DOHH2 (cell line): ENCODE results near the gene TBC1D22A.

Source experiments
- H3F3A ChIP-seq: fragments of 200-600 bp; sonication (generic), shearing (Covaris generic); 2 replicates; pipeline ENCODE4 v1.6.0; 2016; ENCODE audit warnings: antibody characterized with exemption, mild to moderate bottlenecking; ENCODE audit not compliant: control insufficient read depth, insufficient read depth
- H3K27ac ChIP-seq: fragments of 200-600 bp; sonication (generic); 2 replicates; pipeline ENCODE4 v1.5.1; 2014; ENCODE audit warnings: low read depth, mild to moderate bottlenecking, low read length, moderate library complexity
- H3K27me3 ChIP-seq: fragments of 200-600 bp; sonication (generic); 2 replicates; pipeline ENCODE4 v1.6.1; 2014; ENCODE audit warnings: mild to moderate bottlenecking, low read length, mixed read lengths; ENCODE audit not compliant: control insufficient read depth
- H3K36me3 ChIP-seq: fragments of 200-600 bp; sonication (generic); 2 replicates; pipeline ENCODE4 v1.6.1; 2014; ENCODE audit warnings: mild to moderate bottlenecking, low read length, moderate library complexity, mixed read lengths; ENCODE audit not compliant: control insufficient read depth
- H3K4me1 ChIP-seq: fragments of 200-600 bp; sonication (generic); 2 replicates; pipeline ENCODE4 v1.6.1; 2014; ENCODE audit warnings: mild to moderate bottlenecking, low read length, mixed read lengths; ENCODE audit not compliant: control insufficient read depth
- H3K4me2 ChIP-seq: fragments of 200-600 bp; sonication (generic); 2 replicates; pipeline ENCODE4 v1.6.0; 2014; ENCODE audit warnings: mild to moderate bottlenecking, low read length, moderate library complexity
- H3K4me3 ChIP-seq: fragments of 200-600 bp; sonication (generic); 2 replicates; pipeline ENCODE4 v1.5.1; 2014; ENCODE audit warnings: mild to moderate bottlenecking, low read length, mixed read lengths
- H3K79me2 ChIP-seq: fragments of 200-600 bp; sonication (generic); 2 replicates; pipeline ENCODE4 v1.6.1; 2014; ENCODE audit warnings: mild to moderate bottlenecking, low read length, mixed read lengths; ENCODE audit not compliant: control insufficient read depth
- H3K9me2 ChIP-seq: fragments of 200-600 bp; sonication (generic); replicated peaks from 2 replicates; pipeline ENCODE4 v1.6.1; 2014; ENCODE audit warnings: mild to moderate bottlenecking, low read length, mixed read lengths; ENCODE audit not compliant: control insufficient read depth
- H3K9me3 ChIP-seq: fragments of 200-600 bp; sonication (generic); 2 replicates; pipeline ENCODE4 v1.6.1; 2014; ENCODE audit warnings: antibody characterized with exemption, low read length, mixed read lengths; ENCODE audit not compliant: control insufficient read depth, insufficient read depth
- H4K20me1 ChIP-seq: fragments of 200-600 bp; sonication (generic); 2 replicates; pipeline ENCODE4 v1.6.0; 2014; ENCODE audit warnings: low read depth, mild to moderate bottlenecking, antibody characterized with exemption, low read length, moderate library complexity; ENCODE audit not compliant: control insufficient read depth, insufficient read depth
- EZH2phosphoT487 ChIP-seq: fragments of 200-600 bp; sonication (generic); IDR thresholded peaks from 2 replicates; pipeline ENCODE4 v1.6.1; 2017; ENCODE audit warnings: borderline replicate concordance, mild to moderate bottlenecking, antibody characterized with exemption, low read length, moderate library complexity, mixed read lengths
- TF ChIP-seq, protein P1 (sequence below): fragments of 200-600 bp; sonication (generic); IDR thresholded peaks from one replicate; pipeline ENCODE4 v1.5.1; 2014; ENCODE audit warnings: antibody characterized with exemption, mild to moderate bottlenecking, low read depth, low read length; ENCODE audit not compliant: poor library complexity, severe bottlenecking

The TBC1D22A gene

GRCh38 chr22:47029244-47030074 lies 267.0 kb downstream of the TBC1D22A start:
- Histone ChIP-seq H3K9me2 (no peaks in the 10 kb centered on the region), H3K79me2 (peaks cover 16% of the 10 kb centered on the region), H3F3A (peaks cover 5% of the 10 kb centered on the region; the same call in 1 of the 2 replicates), H3K27me3 (no peaks in the 10 kb centered on the region), H3K4me2 (no peak overlapping the region), H3K9me3 (no peaks in the 10 kb centered on the region), H3K36me3 (peaks cover 3% of the 10 kb centered on the region; the same call in 1 of the 2 replicates), H3K4me1 (no peaks in the 10 kb centered on the region), H3K27ac (no peak overlapping the region), H4K20me1 (0 out of 2 replicates have a peak, but pooled peaks cover 6% of the 10 kb centered on the region), H3K4me3 (no peak overlapping the region)
- no peak for TF ChIP-seq EZH2phosphoT487
- TF ChIP-seq, protein P1, sequence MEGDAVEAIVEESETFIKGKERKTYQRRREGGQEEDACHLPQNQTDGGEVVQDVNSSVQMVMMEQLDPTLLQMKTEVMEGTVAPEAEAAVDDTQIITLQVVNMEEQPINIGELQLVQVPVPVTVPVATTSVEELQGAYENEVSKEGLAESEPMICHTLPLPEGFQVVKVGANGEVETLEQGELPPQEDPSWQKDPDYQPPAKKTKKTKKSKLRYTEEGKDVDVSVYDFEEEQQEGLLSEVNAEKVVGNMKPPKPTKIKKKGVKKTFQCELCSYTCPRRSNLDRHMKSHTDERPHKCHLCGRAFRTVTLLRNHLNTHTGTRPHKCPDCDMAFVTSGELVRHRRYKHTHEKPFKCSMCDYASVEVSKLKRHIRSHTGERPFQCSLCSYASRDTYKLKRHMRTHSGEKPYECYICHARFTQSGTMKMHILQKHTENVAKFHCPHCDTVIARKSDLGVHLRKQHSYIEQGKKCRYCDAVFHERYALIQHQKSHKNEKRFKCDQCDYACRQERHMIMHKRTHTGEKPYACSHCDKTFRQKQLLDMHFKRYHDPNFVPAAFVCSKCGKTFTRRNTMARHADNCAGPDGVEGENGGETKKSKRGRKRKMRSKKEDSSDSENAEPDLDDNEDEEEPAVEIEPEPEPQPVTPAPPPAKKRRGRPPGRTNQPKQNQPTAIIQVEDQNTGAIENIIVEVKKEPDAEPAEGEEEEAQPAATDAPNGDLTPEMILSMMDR, result no peak

GRCh38 chr22:47030143-47030661 lies 267.8 kb downstream of the TBC1D22A start:
- Histone ChIP-seq H3K4me2 (no peak overlapping the region), H3K79me2 (peaks cover 16% of the 10 kb centered on the region), H3K9me3 (no peaks in the 10 kb centered on the region), H4K20me1 (0 out of 2 replicates have a peak, but pooled peaks cover 4% of the 10 kb centered on the region), H3K4me1 (no peaks in the 10 kb centered on the region), H3F3A (0 out of 2 replicates have a peak, but pooled peaks cover 5% of the 10 kb centered on the region), H3K27me3 (no peaks in the 10 kb centered on the region), H3K27ac (no peak overlapping the region), H3K9me2 (no peaks in the 10 kb centered on the region), H3K4me3 (no peak overlapping the region), H3K36me3 (peaks cover 3% of the 10 kb centered on the region; the same call in 1 of the 2 replicates)
- no peak for TF ChIP-seq EZH2phosphoT487
- TF ChIP-seq, protein P1, result no peak

GRCh38 chr22:47030881-47031627 lies 268.6 kb downstream of the TBC1D22A start:
- H3K9me3 ChIP-seq, result no peaks in the 10 kb centered on the region
- H3K27ac ChIP-seq, result no peak overlapping the region
- 0 out of 2 replicates have a peak, but pooled peaks cover 4% of the 10 kb centered on the region for H4K20me1 ChIP-seq
- H3F3A ChIP-seq, result 0 out of 2 replicates have a peak, but pooled peaks cover 5% of the 10 kb centered on the region
- no peak overlapping the region for H3K4me2 ChIP-seq
- no peaks in the 10 kb centered on the region for H3K4me1 ChIP-seq
- no peaks in the 10 kb centered on the region for H3K9me2 ChIP-seq
- H3K4me3 ChIP-seq, result no peak overlapping the region
- H3K79me2 ChIP-seq, result peaks cover 16% of the 10 kb centered on the region
- H3K27me3 ChIP-seq, result no peaks in the 10 kb centered on the region
- H3K36me3 ChIP-seq, result peaks cover 3% of the 10 kb centered on the region; the same call in 1 of the 2 replicates
- TF ChIP-seq EZH2phosphoT487, result no peak
- TF ChIP-seq, protein P1, result no peak
